NCI-H1048 (cell line): ENCODE measurements around the gene SIX5.
"Not testable (repeated sequence)": the region's sequence is repeated elsewhere in the genome, so short reads cannot be mapped to it uniquely, and the experiment has no call there.

ENCODE experiments used
- DNase-seq: peaks from one replicate; lab custom pipeline; 2025; lab: John Stamatoyannopoulos, UW

SIX5 gene

DNA sequence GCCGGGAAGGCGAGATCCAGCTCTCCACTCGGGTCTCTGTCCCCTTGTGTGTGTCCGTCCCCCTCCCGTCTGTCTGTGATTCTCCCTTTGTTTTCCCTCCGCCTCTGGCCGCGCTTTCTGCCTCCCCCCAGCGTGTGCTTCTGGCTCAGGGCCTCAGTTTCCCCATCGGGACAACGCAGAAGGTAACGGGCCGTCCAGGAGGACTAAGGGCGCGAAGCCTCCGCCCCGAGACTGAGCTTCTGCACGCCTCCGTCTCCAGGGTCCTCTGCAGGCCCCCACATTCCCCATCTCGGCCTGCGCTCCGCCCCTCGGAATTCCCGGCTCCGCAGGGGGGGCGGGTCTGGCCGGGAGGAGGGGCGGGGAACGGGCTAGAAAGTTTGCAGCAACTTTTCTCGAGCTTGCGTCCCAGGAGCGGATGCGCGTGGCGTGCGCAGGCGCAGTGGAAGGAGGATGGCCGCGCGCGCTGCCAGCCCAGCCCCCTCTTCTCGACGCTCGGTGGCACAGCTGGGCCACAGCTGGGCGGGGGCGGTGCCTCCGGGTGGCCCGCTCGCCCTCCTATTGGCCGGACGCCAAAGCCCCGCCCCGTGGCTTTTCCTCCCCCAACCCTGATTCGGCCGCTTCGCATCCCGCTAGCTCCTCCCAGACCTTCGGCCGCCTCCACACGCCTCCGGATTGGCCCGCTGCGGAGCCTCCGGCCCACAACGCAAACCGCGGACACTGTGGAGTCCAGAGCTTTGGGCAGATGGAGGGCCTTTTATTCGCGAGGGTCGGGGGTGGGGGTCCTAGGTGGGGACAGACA is at the start of gene SIX5:
Gene SIX5 (minus strand): TSS at position 269 of the 799 bp plus-strand sequence. CDS start 408 bp downstream, outside the sequence.
- peak; percentile 90 for DNase-seq

DNA sequence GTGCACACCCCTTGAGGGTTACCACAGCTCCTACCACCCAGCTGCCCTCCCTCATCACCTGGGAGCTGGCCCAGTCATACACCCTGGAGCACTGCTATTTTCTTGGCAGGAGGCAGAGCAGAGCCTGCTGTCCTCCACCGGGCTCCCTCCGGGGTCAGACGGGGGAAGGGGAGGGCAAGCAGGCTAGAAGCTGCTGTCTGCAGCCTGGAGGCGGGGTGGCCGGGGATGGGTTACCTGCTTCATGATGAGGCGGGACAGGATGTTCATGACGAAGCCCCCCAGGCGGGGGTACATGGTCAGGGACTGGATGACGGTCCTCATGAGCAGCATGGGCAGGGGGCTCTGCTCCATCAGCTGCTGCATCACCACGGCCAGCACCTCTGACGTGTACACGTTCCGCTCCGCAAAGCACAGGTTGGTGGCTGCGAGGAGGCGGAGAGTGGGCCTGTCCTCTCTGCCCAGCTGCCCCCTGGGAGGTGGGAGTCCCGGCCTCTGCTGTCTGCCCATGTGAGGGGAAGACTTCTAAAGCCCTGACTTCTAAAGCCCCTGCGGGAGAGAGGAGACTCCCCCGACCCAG is 48.8 kb upstream of the SIX5 start:
- no peak for DNase-seq

DNA sequence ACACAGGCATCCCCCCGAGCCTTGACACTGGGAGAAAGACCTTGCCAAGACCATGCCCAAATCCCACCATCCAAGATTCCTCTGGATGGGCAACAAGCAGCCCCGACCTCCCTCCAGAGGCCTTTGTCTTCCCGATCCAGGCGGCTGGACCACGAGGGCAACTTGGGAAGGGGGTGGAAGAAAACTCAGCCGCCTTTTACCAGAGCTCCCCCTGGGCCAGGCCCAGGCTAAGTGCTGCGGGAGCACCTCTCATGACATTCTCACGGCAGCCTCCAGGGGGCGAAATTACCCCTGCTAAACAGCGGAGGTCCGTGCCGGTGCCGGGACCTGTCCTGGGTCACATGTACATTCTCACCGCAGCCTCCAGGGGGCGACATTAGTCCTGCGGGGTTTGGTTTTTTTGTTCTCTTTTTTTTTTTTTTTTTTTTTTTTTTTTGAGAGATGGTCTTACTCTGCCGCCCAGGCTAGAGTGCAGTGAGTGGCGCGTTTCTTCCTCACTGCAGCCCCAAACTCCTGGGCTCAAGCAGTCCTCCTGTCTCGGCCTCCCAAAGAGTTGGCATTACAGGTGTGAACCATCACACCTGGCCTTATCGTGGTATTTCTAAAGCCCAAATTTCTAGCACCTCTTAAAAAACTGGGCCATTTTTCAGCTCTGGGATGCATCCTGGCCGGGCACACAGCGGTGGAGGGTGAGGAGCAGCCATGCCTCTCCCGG is 48.1 kb upstream of the SIX5 start:
- peak; percentile 85 for DNase-seq

DNA sequence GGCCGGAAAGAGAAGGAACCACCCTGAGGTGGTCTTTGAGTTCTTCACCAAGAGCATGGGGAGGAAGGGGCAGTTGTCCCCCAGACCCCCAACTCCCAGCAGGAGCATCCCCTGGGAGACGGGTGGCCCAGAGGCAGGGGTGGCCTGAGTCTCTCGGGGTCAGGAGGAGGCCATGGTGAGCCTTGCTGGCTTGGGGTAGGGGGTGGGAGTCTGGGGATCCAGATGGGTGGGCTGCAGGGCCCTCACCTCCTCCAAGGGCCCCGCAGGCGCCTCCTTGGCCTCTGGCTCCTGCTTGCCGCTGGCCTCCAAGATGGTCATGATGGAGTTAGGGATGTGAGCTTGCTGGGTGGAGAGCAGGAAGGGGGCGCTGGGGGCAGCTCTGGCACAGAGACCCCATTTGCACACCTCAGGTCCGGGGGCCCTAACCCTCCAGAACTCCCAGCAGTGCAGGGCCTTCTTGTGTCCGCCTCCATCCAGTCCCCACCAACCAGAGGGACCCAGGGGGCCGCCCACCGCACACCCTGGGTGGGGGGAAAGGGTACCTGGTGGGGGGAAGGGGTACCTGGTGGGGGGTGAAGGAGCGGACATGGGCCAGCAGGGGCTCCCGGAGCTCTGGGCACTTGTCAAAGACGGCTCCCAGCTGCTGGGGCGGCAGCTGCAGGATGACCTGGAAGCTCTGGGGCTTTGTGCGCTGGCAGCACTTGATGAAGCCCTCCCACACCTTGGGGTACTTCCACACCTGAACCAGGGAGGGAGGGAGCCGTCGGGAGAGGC is 47.4 kb upstream of the SIX5 start:
- DNase-seq, result no peak

DNA sequence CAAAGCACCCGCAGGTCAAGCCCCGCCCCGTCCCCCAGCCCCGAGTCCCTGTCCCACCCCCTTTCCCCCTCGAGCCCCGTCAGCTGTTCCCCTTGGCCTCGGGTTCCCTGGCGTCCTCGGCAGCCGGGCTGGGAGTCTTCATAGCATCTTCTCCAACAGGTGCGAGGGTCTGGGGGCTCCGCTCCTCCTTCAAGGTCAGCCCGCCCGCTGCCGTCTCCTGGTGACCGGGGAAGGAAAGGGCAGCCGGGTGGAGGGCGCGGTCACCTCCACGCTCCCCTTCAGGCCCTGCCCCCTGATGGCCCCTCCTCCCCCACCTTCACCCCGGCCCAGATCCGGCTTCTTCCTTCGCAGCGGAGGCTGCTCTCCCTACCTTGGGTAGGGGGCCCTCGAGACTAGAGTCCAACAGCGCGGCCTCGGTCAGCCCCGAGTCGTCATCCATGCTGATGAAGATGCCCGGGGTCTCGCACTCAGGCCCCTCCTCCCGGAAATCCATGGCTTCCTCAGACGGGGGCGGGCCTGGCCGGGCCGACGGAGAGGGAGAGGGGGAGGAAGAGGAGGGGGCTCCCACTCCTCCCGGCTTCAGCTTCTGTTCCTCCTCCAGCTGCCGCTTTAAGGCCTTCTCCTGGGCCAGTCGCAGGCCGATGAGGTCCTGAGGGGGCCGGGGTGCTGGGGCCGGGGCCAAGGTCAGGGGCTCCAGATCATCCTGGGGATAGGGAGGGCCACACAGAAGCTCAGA is 46.6 kb upstream of the SIX5 start:
- DNase-seq, result no peak

DNA sequence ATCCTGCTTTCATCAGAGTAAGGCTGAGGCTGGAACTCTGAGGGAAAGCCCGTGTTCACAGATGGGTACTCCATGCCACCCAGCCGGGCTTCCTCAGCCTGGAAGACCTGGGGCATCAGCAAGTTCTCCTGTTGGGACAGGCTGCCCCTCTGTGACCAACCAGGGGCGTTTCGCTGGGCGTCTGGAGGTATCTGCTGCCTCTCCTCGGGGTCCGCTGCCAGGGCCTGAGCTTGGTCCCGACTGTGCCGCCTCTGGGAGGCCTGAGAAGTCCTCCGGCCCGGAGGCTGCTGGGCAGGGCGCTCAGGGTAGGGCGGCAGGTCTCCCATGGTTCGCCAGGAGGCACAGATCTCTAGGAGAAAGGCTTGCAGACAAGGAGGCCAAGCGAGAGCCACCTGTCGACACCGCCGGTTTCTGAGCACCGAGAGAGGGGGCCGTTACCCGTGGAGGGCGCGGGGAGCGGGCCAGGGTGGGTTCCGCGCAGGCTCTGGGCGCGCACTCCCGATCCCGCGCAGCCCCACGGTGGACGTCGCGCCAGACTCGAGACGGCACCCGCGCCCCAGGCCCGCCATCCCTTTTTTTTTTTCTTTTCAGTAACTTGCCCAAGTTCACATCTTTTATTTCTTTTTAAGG is 45.9 kb upstream of the SIX5 start, which contains the start of gene RSPH6A:
Gene RSPH6A (minus strand): TSS at position 458 of the 630 bp plus-strand sequence. CDS start 132 bp downstream, at position 326.
- no peak for DNase-seq

DNA sequence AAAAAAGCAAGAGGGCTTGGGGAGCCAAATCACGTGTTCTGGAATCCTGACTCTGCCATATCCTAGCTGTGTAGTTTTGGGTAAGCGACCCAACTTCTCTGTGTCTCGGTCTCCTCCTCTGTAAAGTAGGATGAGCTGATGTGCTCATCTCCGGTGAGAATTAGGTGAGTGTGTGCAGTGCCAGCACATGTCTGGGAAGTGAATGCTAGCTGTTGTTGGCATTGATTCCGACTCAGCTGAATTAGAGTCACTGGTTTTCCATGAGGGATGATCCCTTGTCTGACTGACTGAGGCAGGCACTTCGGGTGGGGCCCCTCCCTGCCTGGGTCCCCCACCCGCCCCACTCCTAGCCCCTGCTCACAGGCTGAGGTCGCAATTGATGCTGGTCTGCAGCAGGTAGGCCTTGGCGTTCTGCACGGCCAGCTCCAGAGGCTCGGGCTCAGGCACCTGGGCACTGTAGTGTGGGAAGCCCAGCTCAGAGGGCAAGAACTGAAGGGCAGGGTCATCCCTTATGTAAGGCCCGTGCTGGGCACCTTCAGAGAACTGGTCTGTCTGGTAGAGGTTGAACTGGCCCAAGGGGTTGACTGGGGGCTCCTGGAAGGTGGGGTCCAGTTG is 45.2 kb upstream of the SIX5 start:
- no peak for DNase-seq

DNA sequence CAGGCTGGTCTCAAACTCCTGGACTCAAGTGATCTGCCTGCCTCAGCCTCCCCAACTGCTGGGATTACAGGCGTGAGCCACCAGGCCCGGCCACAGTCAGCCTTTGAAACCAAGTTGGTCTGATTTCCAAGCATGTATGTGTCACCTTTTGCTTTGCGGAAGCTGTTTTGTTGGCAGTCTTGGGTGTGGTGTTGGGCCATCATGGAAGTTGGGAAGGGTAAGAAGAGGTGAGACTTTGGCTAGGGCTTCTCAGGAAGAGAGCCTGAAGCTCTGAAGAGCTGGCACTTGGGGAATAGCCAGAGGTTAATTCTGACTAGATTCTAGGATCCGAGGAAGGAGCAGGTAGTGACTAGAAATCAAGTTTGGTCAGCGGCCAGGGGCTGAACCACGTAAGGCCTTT is 43.2 kb upstream of the SIX5 start:
- no peak for DNase-seq

DNA sequence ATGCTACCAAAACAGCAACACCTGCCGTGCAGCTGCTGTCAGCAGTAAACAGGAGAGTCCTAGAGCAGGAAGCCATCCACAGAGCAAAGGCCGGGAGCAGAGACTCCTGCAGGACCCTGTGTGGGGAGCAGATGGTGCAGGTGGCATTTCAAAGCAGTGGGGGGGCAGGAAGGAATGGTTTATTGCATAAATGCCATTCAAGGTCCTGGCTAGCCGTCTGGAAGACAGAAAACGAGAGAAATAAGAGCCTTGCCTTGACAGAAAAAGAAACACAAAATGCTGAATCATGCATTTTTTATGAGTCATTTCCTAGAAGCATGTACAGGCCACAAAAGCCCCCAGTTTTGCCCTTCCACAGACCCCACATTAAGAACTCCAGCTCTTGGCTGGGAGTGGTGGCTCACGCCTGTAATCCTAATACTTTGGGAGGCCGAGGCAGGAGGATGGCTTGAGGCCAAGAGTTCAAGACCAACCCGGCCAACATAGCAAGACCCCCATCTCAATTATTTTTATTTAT is 40.6 kb upstream of the SIX5 start:
- no peak for DNase-seq

DNA sequence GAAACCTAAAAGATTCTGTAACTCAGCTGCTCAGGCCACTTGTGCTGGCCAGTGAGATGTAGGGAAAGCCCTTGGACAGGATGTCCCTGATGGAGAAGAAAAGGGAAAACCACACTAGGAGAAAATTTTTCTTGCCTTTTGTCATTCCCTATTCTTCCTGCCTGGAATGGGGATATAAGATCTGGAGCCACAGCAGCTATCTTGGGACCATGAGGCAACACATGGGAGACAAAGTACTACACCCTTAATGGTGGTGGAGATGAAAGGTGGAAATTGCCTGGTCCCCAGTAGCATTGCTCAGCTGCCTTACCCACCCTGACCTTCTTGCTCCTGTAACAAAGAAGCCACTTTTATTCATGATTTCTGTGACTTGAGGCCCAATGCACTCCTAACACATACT is 36.7 kb upstream of the SIX5 start:
- DNase-seq, result no peak

DNA sequence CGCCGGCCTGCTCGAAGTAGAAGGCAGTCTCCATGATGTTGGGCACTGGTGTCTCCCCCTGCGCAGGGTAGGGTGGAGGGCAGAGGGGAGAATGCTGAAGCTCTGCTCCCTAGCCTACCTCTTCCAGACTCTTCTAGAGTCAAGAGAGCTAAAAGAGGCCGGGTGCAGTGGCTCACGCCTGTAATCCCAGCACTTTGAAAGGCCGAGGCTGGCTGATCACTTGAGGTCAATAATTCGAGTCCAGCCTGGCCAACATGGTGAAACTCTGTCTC is 35.8 kb upstream of the SIX5 start:
- no peak for DNase-seq

DNA sequence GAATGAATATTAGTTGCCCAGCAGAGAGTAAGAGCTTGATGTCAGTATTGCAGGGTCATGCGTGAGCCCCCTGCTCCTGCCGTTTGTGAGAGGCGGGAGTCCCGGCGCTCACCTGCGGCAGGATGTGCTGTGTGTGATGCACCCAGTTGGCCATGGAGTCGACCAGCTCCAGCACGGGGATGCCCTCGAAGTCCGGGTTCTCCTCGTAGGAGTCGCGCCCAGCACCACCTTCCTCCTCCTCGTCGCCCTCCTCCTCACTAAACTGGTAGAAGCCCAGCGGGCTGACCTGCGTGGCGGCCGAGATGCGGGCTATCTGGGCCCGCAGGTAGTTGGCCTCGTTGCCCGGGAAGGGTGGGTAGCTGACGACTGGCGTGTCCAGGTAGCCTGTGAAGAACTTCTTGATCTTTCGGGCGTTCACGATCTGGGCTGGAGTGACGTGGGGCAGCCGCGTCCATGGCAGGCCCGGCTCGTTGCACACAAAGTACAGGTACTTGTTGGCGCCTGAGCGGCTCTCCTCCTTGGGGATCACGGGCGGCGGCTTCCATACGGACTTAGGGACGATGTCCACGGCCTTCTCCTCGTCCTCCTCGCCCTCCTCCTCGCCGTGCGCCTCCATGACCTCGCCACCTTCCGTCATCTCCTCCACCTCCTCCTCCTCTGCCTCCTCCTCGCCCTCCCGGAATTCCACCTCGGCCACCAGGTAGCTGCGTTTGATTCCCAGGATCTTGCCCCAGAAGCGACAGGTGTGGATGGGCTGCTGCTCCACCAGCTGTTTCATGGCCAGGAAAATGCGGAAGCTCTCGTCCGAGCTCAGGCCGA is 35.3 kb upstream of the SIX5 start:
- no peak for DNase-seq

DNA sequence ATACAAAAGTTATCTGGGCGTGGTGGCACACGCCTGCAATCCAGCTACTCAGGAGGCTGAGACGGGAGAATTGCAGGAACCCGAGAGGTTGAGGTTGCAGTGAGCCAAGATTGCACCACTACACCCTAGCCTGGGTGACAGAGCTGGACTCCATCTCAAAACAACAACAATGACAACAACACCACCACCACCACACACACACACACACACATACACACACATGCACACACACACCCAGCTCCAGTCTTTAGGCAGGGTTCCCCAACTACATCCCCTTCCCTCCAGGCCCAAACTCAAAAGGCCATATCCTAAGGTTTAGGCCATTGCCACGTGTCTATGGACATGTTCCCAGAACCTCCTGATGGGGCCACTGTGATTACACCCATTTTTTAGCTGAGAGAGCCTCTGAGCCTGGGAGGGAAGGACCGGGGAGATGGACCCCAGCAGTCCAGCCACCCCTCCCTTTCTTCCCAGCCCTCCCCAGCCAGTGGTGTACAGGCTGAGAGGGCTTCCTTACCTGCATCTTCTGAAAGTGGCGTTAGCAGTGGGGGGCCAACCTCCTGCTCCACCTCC is 32.6 kb upstream of the SIX5 start:
- DNase-seq, result no peak

DNA sequence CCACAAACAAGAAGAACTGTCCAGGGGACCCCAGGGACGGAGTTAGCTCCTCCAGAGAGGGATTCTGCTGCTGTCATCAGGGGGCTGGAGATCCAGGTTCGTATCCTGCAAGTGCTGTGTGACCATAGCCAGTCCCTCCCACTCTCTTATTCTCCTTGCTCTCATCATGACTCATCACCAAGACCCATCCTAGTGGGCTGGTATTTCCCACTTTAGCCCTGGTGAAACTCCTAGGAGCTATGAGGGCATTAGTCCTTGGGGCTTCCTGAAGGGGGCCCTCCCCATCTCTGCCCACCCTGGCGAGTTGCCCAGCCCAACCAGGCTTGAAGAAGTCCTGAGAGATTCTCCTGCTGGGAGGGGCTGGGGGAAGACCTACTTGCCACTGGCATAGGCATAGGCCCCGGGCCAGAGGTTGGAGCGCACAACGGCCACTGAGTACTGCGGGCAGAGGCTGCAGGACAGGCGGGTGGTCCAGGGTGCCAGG is 31.1 kb upstream of the SIX5 start:
- DNase-seq, result no peak

DNA sequence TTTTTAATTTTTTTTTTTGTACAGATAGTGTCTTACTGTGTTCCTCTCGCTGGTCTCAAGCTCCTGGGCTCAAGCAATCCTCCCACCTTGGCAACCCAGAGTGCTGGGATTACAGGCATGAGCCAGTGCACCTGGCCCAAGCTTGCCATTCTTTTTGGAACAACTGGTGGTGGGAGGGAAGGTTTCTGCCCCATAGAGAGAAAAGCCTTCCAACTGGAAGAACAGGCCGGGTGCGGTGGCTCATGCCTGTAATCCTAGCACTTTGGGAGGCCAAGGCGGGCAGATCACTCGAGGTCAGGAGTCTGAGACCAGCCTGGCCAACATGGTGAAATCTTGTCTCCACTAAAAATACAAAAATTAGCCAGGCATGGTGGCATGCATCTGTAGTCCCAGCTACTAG is 30.5 kb upstream of the SIX5 start:
- DNase-seq, result not testable (repeated sequence)

DNA sequence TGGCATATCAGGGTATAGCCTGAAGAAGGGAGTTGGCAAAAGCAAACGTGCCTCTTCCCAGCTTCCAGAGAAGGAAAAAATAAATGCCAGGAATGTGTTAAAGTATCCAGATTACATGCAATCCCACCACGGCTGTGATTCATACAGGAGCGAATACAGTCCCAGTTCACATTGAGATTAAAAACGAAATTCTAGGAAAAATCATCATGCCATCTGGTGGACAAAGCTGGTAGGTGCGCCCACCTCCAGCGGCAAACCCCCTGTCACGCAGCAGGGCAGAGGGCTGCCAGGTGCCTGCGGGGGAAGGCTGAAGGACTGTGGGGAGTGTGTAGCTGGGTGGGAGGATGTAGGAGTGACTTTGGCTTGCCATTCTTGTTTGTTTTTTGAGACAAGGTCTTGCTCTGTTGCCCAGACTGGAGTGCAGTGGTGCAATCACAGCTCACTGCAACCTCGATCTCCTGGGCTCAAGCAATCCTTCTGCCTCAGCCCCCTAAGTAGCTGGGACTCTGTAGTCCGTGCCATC is 30.0 kb upstream of the SIX5 start:
- DNase-seq, result peak; percentile 29

DNA sequence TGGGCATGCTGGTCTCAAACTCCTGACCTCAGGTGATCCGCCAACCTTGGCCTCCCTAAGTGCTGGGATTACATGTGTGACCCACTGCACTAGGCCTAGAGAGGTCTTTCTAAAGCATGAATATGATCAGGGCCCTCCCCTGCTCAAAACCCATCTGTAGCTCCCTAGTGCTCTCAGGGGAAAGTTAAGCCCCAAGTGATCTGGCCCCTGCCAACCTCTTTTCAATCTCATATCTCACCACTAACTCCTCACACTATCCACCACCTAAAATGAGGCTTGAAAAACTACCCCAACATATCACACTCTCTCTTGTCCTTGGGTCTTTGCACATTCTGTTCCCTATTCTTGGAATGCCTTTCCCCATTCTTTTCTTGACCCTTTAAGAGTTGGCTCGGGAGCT is 25.6 kb upstream of the SIX5 start:
- DNase-seq, result no peak

DNA sequence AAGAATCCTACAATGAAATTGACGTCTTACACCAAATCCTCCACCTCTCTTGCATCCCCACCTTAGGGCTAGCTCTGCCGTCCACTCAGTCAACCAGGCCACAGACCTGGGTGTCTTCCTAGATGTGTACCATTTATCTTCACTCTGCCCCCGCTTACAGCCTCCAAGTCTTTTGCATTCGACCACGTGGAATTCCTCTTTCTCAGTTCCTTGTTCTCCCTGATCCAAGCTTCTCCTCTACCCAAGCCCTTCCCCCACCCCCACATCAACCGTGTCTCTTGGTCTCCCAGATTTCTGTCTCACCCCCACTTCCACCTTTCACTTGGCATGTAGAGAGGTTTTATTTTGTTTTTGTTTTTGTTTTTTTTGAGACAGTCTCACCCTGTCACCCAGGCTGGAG is 24.8 kb upstream of the SIX5 start:
- no peak for DNase-seq

DNA sequence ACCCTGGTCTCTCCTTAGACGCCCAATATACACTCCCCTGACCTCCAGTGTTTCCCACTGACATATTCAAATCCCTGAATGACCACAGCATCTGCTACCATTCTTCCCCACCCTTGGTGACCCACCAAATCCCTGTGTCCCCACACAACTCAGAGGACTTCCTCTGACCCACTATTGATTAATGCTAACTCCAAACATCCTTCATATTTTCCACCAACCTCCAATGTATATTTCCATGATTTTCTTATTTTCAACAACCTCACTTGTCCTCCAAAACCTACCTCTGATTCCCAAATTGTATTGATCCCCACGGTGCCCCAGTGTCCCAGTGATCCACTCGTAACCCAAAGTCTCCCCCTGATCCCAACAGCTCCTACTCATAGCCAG is 24.1 kb upstream of the SIX5 start:
- DNase-seq, result no peak
